Vagina (tissue), 2 donors: ENCODE measurements around the gene HOTAIR.

Experiments
- POLR2A ChIP-seq, 2 donors: fragments of 450-650 bp; IDR thresholded peaks; one replicate each; pipeline ENCODE4 v1.6.1; 2017; ENCODE audit warnings: antibody characterized with exemption in 2 of 2, mild to moderate bottlenecking in 2 of 2, moderate library complexity in 2 of 2
- POLR2AphosphoS5 ChIP-seq, 2 donors: sonication (generic); formaldehyde crosslinking; IDR thresholded peaks; one replicate each; pipeline ENCODE4 v1.9.0; 2017; ENCODE audit warnings: antibody characterized with exemption in 2 of 2, mild to moderate bottlenecking in 2 of 2, low read depth in 1 of 2; ENCODE audit not compliant: insufficient read depth in 1 of 2
- TF ChIP-seq, protein P1 (sequence below), 3 experiments: fragments of 450-650 bp in 2 of 3; fragments of 200-600 bp in 1 of 3; sonication (generic) in 1 of 3; IDR thresholded peaks; one replicate each; pipeline ENCODE4 v1.5.1; 2017 to 2019; ENCODE audit warnings: antibody characterized with exemption in 3 of 3, mild to moderate bottlenecking in 2 of 3, moderate library complexity in 2 of 3

DNA sequence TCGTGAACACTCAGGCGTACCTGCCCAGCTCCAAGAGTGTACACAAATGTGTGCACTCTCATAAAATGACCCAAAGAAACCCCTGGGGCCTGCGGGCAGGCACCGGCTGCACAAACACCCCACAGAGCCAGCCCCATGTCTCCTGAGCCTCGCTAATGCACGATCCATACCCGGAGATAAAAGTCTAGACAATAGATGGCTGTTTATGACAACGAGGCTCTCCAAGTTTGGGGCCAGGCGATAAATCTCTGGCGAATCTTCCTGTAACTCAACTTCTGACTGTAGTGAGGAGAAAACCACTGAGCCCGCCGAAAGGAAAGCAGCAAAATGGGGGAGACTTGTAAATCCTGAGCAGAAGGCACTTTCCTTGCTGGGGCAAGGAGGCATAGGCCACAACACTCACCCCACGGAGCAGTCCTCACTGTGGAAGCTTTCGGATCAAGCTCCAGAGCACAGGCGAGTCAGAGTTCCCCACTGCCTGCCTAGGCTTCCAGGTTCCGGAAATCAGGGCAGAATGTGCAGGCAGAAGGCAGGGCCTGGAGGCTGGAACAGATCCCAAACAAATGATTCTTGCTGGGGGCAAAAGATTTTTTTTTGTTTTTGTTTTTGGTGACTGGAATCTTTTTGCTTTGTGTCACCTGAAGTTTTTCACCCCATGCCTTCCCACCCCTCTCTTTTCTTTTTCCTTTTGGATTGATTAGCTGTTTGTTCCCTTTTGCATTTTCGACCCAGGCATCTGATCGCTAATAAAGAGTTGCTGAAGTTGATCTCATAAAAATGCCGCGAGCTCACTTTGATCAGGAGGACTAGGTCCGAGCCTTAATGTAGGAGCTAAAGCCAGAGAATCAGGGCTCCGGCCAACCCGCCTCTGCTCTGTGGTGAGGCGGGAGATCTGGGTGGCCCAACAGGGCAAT is 6.3 kb downstream of the HOTAIR start:
- TF ChIP-seq POLR2A (IDR thresholded peaks at IDR 0.05) (no peak), POLR2AphosphoS5 (IDR thresholded peaks at IDR 0.05; ENCODE audit: insufficient read depth in 1 of 2, low read depth in 1 of 2) (no peak)
- TF ChIP-seq, protein P1, sequence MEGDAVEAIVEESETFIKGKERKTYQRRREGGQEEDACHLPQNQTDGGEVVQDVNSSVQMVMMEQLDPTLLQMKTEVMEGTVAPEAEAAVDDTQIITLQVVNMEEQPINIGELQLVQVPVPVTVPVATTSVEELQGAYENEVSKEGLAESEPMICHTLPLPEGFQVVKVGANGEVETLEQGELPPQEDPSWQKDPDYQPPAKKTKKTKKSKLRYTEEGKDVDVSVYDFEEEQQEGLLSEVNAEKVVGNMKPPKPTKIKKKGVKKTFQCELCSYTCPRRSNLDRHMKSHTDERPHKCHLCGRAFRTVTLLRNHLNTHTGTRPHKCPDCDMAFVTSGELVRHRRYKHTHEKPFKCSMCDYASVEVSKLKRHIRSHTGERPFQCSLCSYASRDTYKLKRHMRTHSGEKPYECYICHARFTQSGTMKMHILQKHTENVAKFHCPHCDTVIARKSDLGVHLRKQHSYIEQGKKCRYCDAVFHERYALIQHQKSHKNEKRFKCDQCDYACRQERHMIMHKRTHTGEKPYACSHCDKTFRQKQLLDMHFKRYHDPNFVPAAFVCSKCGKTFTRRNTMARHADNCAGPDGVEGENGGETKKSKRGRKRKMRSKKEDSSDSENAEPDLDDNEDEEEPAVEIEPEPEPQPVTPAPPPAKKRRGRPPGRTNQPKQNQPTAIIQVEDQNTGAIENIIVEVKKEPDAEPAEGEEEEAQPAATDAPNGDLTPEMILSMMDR (IDR thresholded peaks at IDR 0.05) = no peak
